HG02981 (cell line): ENCODE results near the gene REV1.
"Not testable (repeated sequence)": the region's sequence is repeated elsewhere in the genome, so short reads cannot be mapped to it uniquely, and the experiment has no call there.

Experiments used
- ATAC-seq: cut with Tn5 transposase; IDR thresholded peaks from one replicate; pipeline ENCODE4 v1.9.1; 2021; ENCODE audit warnings: mild to moderate bottlenecking, moderate library complexity; ENCODE audit not compliant: unreplicated experiment

The REV1 gene

GRCh38 chr2:99368854-99369253, 121.0 kb downstream of the REV1 start:
- ATAC-seq: not testable (repeated sequence)

- no peak for ATAC-seq
These were observed 124.2 kb downstream of the REV1 start for GRCh38 chr2:99365661-99366060.

GRCh38 chr2:99356853-99357252, 133.0 kb downstream of the REV1 start:
- no peak for ATAC-seq

- not testable (repeated sequence) for ATAC-seq
These were observed 135.0 kb downstream of the REV1 start for GRCh38 chr2:99354825-99355224.

- no peak for ATAC-seq
These were observed 135.7 kb downstream of the REV1 start for GRCh38 chr2:99354070-99354469.
